K562 (cell line): ENCODE data around the gene GMDS. TPM values are rescaled to one million over a fixed set of nuclear protein-coding genes. Genes with fewer than 3 reads are reported as not detected.

Source experiments
- ATAC-seq: fragments of 200-7000 bp; cut with Tn5 transposase; 3 replicates; pipeline ENCODE4 v1.9.1; 2020; ENCODE audit warnings: moderate library complexity
- BruUV-seq: library from RNA; stranded (reverse); fragments of 400-500 nt; replicated peaks from 2 replicates; lab custom pipeline; 2021; lab: Mats Ljungman, UMichigan
- CTCF ChIA-PET: fragments of 300-600 bp; formaldehyde crosslinking; extraction: SDS; loops from one replicate; lab custom pipeline; 2021; ENCODE audit warnings: low intra/inter-chr PET ratio; lab: Yijun Ruan, JAX
- POLR2A ChIA-PET: fragments of 300-600, 350-650 bp; sonication (Branson Sonifier 250); formaldehyde crosslinking; extraction: SDS; loops from one replicate; lab custom pipeline; 2021; ENCODE audit warnings: antibody characterized with exemption, inconsistent platforms; lab: Yijun Ruan, JAX
- DNase-seq, 4 experiments: peaks; one replicate each; pipeline versions ENCODE4 v3.0.0 to v3.0.0-alpha.2; 2011 to 2018; ENCODE audit warnings: low spot score in 3 of 4, mixed read lengths in 3 of 4; ENCODE audit errors: extremely low read depth in 1 of 4
- FAIRE-seq: peaks from 2 replicates; lab custom pipeline; 2011; peaks lifted over from hg19 to GRCh38; lab: Jason Lieb, UNC
- H2AFZ ChIP-seq: 2 replicates; pipeline ENCODE4 v1.6.0; 2011; ENCODE audit warnings: low read depth, low read length, control low read depth, inconsistent platforms
- H3K27ac ChIP-seq: fragments of 200-600 bp; 3 replicates; pipeline ENCODE4 v1.8.0; 2011; ENCODE audit warnings: low read depth, mild to moderate bottlenecking, control low read depth, inconsistent platforms, low read length, moderate library complexity, mixed read lengths; ENCODE audit errors: extremely low read depth
- H3K27me3 ChIP-seq, 2 experiments: fragments of 300-600 bp in 1 of 2; 2 replicates in 1 of 2; 3 replicates in 1 of 2; pipeline versions ENCODE4 v1.6.0 to v1.8.0; 2011; ENCODE audit warnings: inconsistent platforms in 2 of 2, low read length in 2 of 2, mild to moderate bottlenecking in 1 of 2, mixed read lengths in 1 of 2, moderate library complexity in 1 of 2; ENCODE audit not compliant: control insufficient read depth in 2 of 2, insufficient read depth in 2 of 2
- H3K36me3 ChIP-seq: fragments of 300-600 bp; 3 replicates; pipeline ENCODE4 v1.8.0; 2011; ENCODE audit warnings: mild to moderate bottlenecking, low read length, inconsistent platforms; ENCODE audit not compliant: control insufficient read depth, insufficient read depth
- H3K4me1 ChIP-seq, 2 experiments: fragments of 200-600 bp in 1 of 2; replicated peaks in 1 of 2; 2 replicates in 1 of 2; 3 replicates in 1 of 2; pipeline versions ENCODE4 v1.5.1 to v1.8.0; 2011; ENCODE audit warnings: inconsistent platforms in 2 of 2, low read length in 2 of 2, mild to moderate bottlenecking in 1 of 2, mixed read lengths in 1 of 2, moderate library complexity in 1 of 2; ENCODE audit not compliant: control insufficient read depth in 2 of 2, insufficient read depth in 2 of 2
- H3K4me2 ChIP-seq: 2 replicates; pipeline ENCODE4 v1.6.1; 2011; ENCODE audit warnings: low read length, control low read depth, inconsistent platforms, mixed read lengths; ENCODE audit not compliant: insufficient read depth
- H3K4me3 ChIP-seq: fragments of 200-600 bp; sonication (generic), shearing (Covaris generic); 2 replicates; pipeline ENCODE4 v1.5.1; 2016; ENCODE audit warnings: control low read depth, inconsistent platforms
- H3K79me2 ChIP-seq: fragments of 200-600 bp; 3 replicates; pipeline ENCODE4 v1.8.0; 2011; ENCODE audit warnings: low read length, inconsistent platforms; ENCODE audit not compliant: control insufficient read depth, insufficient read depth
- H3K9ac ChIP-seq, 2 experiments: 2 replicates each; pipeline versions ENCODE4 v1.6.0 to v1.6.1; 2011; ENCODE audit warnings: low read depth in 2 of 2, low read length in 2 of 2, control low read depth in 1 of 2, inconsistent platforms in 1 of 2, mild to moderate bottlenecking in 1 of 2, mixed read lengths in 1 of 2; ENCODE audit not compliant: insufficient read depth in 1 of 2
- H3K9me1 ChIP-seq: one replicate; pipeline ENCODE4 v1.6.0; 2011; ENCODE audit warnings: inconsistent platforms, mild to moderate bottlenecking, low read length, moderate library complexity; ENCODE audit not compliant: control insufficient read depth, insufficient read depth
- H3K9me3 ChIP-seq: replicated peaks from 2 replicates; pipeline ENCODE4 v1.5.1; 2011; ENCODE audit warnings: low read depth, low read length, inconsistent platforms; ENCODE audit not compliant: control insufficient read depth, insufficient read depth
- H4K20me1 ChIP-seq: replicated peaks from 2 replicates; pipeline ENCODE4 v1.6.1; 2011; ENCODE audit warnings: low read length, inconsistent platforms, mixed read lengths; ENCODE audit not compliant: control insufficient read depth, insufficient read depth
- ARID3A ChIP-seq: IDR thresholded peaks from 2 replicates; pipeline ENCODE4 v1.6.1; 2012; ENCODE audit warnings: low read depth, low read length, improper control_type of control experiment, borderline replicate concordance
- CXXC5 ChIP-seq: fragments of 250-450 bp; sonication (Bioruptor Pico); IDR thresholded peaks from 2 replicates; pipeline ENCODE4 v1.8.0; 2022; ENCODE audit warnings: inconsistent platforms, mild to moderate bottlenecking, moderate library complexity
- IRF2 ChIP-seq: sonication (generic); formaldehyde crosslinking; IDR thresholded peaks from 2 replicates; pipeline ENCODE4 v1.8.1; 2022; ENCODE audit warnings: mild to moderate bottlenecking, missing genetic modification reagents
- KAT2B ChIP-seq: IDR thresholded peaks from one replicate; pipeline ENCODE4 v1.6.1; 2012; ENCODE audit warnings: low read depth, mild to moderate bottlenecking, control low read depth, inconsistent platforms, low read length, moderate library complexity
- RAD51 ChIP-seq: fragments of 450-650 bp; IDR thresholded peaks from 2 replicates; pipeline ENCODE4 v1.7.1; 2016; ENCODE audit warnings: low read depth, mild to moderate bottlenecking, borderline replicate concordance
- SMARCE1 ChIP-seq: fragments of 450-650 bp; IDR thresholded peaks from 2 replicates; pipeline ENCODE4 v1.7.1; 2016; ENCODE audit warnings: mild to moderate bottlenecking
- ZBTB40 ChIP-seq, 2 experiments: fragments of 450-650 bp in 1 of 2; sonication (generic) in 1 of 2; formaldehyde crosslinking in 1 of 2; IDR thresholded peaks; 2 replicates each; pipeline versions ENCODE4 v1.7.1 to v1.9.0; 2016 to 2022; ENCODE audit warnings: inconsistent platforms in 1 of 2, mild to moderate bottlenecking in 1 of 2, missing genetic modification reagents in 1 of 2
- ZBTB5 ChIP-seq: fragments of 450-650 bp; IDR thresholded peaks from 2 replicates; pipeline ENCODE4 v1.6.1; 2017; ENCODE audit warnings: antibody characterized with exemption
- WGBS: fragments of 100-300 bp; shearing (Covaris generic); methylation state at CpG from one replicate; pipeline ENCODE4 v1.1.6; 2016; ENCODE audit warnings: low coverage, mixed read lengths; ENCODE audit not compliant: insufficient coverage; ENCODE audit errors: missing lambda C conversion rate; 5-methylcytosine and 5-hydroxymethylcytosine counted together
- in situ Hi-C: fragments of 300-500 bp; cut with MboI; formaldehyde crosslinking; loops from 4 replicates; pipeline ENCODE4 v1.15.0; 2018; ENCODE audit warnings: inconsistent platforms, mixed read lengths
- intact Hi-C: fragments of 100-400 bp; cut with micrococcal nuclease; formaldehyde crosslinking; loops from 2 replicates; pipeline ENCODE4 v1.14.2; 2022
- polyA plus RNA-seq, 8 experiments: library from polyadenylated mRNA; depleted of rRNA in 4 of 8; stranded (reverse) in 5 of 8; unstranded in 3 of 8; fragments of >200 nt; fragmentation: Nextera tagmentation in 2 of 8; fragmentation: Illumina TruSeq in 1 of 8; extraction: Ambion mirVana in 2 of 8; extraction: Trizol in 1 of 8; gene quantifications; 2 replicates each; pipeline versions ENCODE4 v1.2.1 to v1.2.3, GENCODE V29; 2011 to 2014; ENCODE audit warnings: inconsistent platforms in 1 of 8, missing spikeins in 1 of 8
- total RNA-seq, 7 experiments: library from RNA; depleted of rRNA in 6 of 7; stranded (reverse); fragments of >200 nt in 6 of 7; fragmentation: Illumina TruSeq in 2 of 7; extraction: Trizol in 2 of 7; gene quantifications; 2 replicates each; pipeline versions ENCODE4 v1.2.1 to v1.2.3, GENCODE V29; 2011 to 2021; ENCODE audit warnings: low replicate concordance in 1 of 7

Gene GMDS
- total and polyA plus RNA-seq, 9 of the 15 experiments (the other 6 are each of a cell fraction or from before 2014, with no cell fraction given), result 0.48 to 31.8 (median 13.4) TPM

- Histone ChIP-seq H3K4me3 (no peak overlapping the region), H3K27ac (no peak overlapping the region), H4K20me1 (peaks cover under 1% of the 10 kb centered on the region; the same call in 1 of the 2 replicates), H3K27me3 (peaks cover 4 to 42% of the 10 kb centered on the region in 2 experiments; a peak in 2 of 5 replicates), H3K4me2 (no peak overlapping the region), H2AFZ (no peak overlapping the region), H3K4me1 (peaks cover 11 to 13% of the 10 kb centered on the region in 2 experiments; a peak in 4 of 5 replicates), H3K9ac (no peak overlapping the region), H3K79me2 (no peaks in the 10 kb centered on the region), H3K36me3 (no peaks in the 10 kb centered on the region), H3K9me1 (no peaks in the 10 kb centered on the region), H3K9me3 (no peaks in the 10 kb centered on the region)
- CTCF ChIA-PET, result no interaction called here
- FAIRE-seq, result no peak
- DNase-seq, result no peak
- BruUV-seq, result no TSS peak
- WGBS, result 44% methylated on average over 10 of the region's 10 CpGs
- in situ Hi-C loops, result no loop called here
- POLR2A ChIA-PET, result interaction anchor here (0.8 kb wide), 1 partner anchor 11 kb away, joined by 5 read pairs; no protein-coding TSS in a partner anchor
- ATAC-seq, result no peak
- intact Hi-C loops, result no loop called here
- TF ChIP-seq CXXC5 (no peak), RAD51 (no peak), IRF2 (CRISPR knock-in tag) (no peak), ARID3A (no peak), KAT2B (no peak), ZBTB40 (IDR thresholded peaks at IDR 0.05) (no peak), ZBTB40 (CRISPR knock-in tag; IDR thresholded peaks at IDR 0.05) (no peak), ZBTB5 (no peak), SMARCE1 (no peak)
Observed at GRCh38 chr6:1697688-1698351, 547.6 kb downstream of the GMDS start.
